Gastroesophageal sphincter (tissue), 4 donors: Measurements from ENCODE around the gene OSBPL1A. TPM values are rescaled to one million over a fixed set of nuclear protein-coding genes. Genes with fewer than 3 reads are reported as not detected.
A peak's percentile ranks its signal among the peaks of the same experiment; 100 is the strongest.

Experiments
- ATAC-seq: fragments of 150-250 bp; one replicate; pipeline ENCODE4 v1.9.1; 2016; ENCODE audit warnings: mild to moderate bottlenecking, moderate library complexity
- H3K27ac ChIP-seq, 4 donors: fragments of 200-600 bp; sonication (generic) in 3 of 4; 1 replicate in 3 of 4; 2 replicates in 1 of 4; pipeline ENCODE4 v1.5.1; 2016 to 2019
- H3K27me3 ChIP-seq: fragments of 200-600 bp; sonication (generic); one replicate; pipeline ENCODE4 v1.5.1; 2019
- H3K36me3 ChIP-seq, 2 donors: fragments of 200-600 bp; sonication (generic); one replicate each; pipeline ENCODE4 v1.5.1; 2019; ENCODE audit warnings: control low read depth in 1 of 2
- H3K4me1 ChIP-seq, 3 donors: fragments of 200-600 bp; sonication (generic); 1 replicate in 2 of 3; 2 replicates in 1 of 3; pipeline ENCODE4 v1.5.1; 2016 to 2019; ENCODE audit warnings: control low read depth in 2 of 3
- H3K4me3 ChIP-seq, 2 donors: fragments of 200-600 bp; sonication (generic); one replicate each; pipeline ENCODE4 v1.5.1; 2019; ENCODE audit warnings: mild to moderate bottlenecking in 1 of 2, moderate library complexity in 1 of 2
- H3K9me3 ChIP-seq, 3 donors: fragments of 200-600 bp; sonication (generic); one replicate each; pipeline ENCODE4 v1.5.1; 2017 to 2019; ENCODE audit warnings: control low read depth in 2 of 3
- CTCF ChIP-seq, 4 experiments: fragments of 200-600 bp in 2 of 4; fragments of 450-650 bp in 2 of 4; sonication (generic) in 1 of 4; IDR thresholded peaks; one replicate each; pipeline ENCODE4 v1.5.1; 2017 to 2019; ENCODE audit warnings: antibody characterized with exemption in 4 of 4, mild to moderate bottlenecking in 2 of 4, moderate library complexity in 2 of 4
- EP300 ChIP-seq: sonication (generic); formaldehyde crosslinking; IDR thresholded peaks from one replicate; pipeline ENCODE4 v1.6.1; 2017; ENCODE audit warnings: antibody characterized with exemption, mild to moderate bottlenecking
- POLR2A ChIP-seq, 2 donors: fragments of 450-650 bp; IDR thresholded peaks; one replicate each; pipeline ENCODE4 v1.6.1; 2017; ENCODE audit warnings: antibody characterized with exemption in 2 of 2, mild to moderate bottlenecking in 2 of 2, moderate library complexity in 1 of 2
- POLR2AphosphoS5 ChIP-seq: sonication (generic); formaldehyde crosslinking; IDR thresholded peaks from one replicate; pipeline ENCODE4 v1.6.1; 2017; ENCODE audit warnings: antibody characterized with exemption
- WGBS, 2 donors: methylation state at CpG; one replicate each; pipeline ENCODE4 v1.1.5; 2018; ENCODE audit warnings: low coverage in 1 of 2; 5-methylcytosine and 5-hydroxymethylcytosine counted together
- total RNA-seq, 4 donors: library from RNA; depleted of rRNA; stranded (reverse); fragments of >200 nt; gene quantifications; one replicate each; pipeline ENCODE4 v1.1.0, GENCODE V29; 2016

Gene OSBPL1A
- total RNA-seq, 4 donors from 2014 or later, result 97.1 to 120 (median 116) TPM

GRCh38 chr18:24426073-24426397, 28.4 kb upstream of the OSBPL1A start:
- no peaks in the 10 kb centered on the region for H3K9me3 ChIP-seq
- ATAC-seq, result no peak
- no peak for TF ChIP-seq POLR2AphosphoS5
- no peak for TF ChIP-seq POLR2A (IDR thresholded peaks at IDR 0.05)
- TF ChIP-seq EP300, result no peak
- peak overlapping the region in 3 of 4 donors; percentile 85 to 90 (median 86) for H3K27ac ChIP-seq
- H3K36me3 ChIP-seq, result peaks cover 0 to 14% of the 10 kb centered on the region in 2 donors
- H3K4me3 ChIP-seq, result peak overlapping the region; percentile 54 to 86
- peaks cover 3 to 10% (median 4%) of the 10 kb centered on the region in 3 donors for H3K4me1 ChIP-seq
- 32 to 42% methylated on average over 7 to 11 of the region's 11 CpGs for WGBS, 2 donors
- H3K27me3 ChIP-seq, result peaks cover 36% of the 10 kb centered on the region

DNA sequence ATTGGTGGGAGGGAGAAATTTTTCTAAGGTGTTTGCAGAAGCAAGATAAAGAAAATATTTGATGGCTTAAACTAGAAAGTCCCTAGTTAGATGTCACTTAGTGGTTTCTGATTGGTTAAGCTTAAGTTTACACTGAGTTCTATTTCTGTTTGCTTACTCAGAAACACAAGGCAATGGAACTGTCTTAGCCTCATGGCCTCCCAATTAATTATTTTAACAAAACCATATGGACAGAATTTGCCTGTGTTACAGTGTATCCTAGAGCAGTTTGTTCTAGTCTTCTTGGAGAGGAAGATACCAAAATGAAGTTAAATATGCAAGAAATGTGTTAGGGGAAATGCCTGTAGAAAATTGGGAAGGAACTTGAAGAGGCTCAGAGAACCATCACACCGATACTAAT, 24.2 kb upstream of the OSBPL1A start:
- no peak for ATAC-seq
- 67% methylated on average over 1 of the region's 1 CpG; no CpG with 5 or more reads in 1 of the 2 donors for WGBS, 2 donors
- TF ChIP-seq POLR2A (IDR thresholded peaks at IDR 0.05), result no peak
- TF ChIP-seq POLR2AphosphoS5, result no peak
- TF ChIP-seq CTCF (IDR thresholded peaks at IDR 0.05), result no peak
- no peak for TF ChIP-seq EP300
- Histone ChIP-seq H3K27me3 (peaks cover 74% of the 10 kb centered on the region), H3K36me3 (no peaks in the 10 kb centered on the region), H3K9me3 (no peaks in the 10 kb centered on the region), H3K4me3 (no peak overlapping the region), H3K4me1 (no peaks in the 10 kb centered on the region), H3K27ac (no peak overlapping the region)

DNA sequence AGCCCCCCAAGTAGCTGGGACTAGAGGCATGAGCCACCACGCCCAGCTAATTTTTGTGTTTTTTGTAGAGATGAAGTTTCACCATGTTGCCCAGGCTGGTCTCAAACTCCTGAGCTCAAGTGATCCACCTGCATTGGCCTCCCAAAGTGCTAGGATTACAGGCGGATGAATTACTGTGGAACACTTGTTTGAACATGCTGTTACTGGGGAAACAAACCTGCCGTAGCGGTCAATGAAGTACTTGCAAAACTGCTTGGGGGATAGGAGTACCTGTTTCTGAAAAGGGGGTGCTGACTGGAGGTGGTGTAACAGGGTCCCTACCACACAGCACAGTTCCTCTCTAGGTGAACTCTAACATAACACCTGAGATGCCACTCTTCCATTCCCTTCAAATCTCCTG, 22.9 kb upstream of the OSBPL1A start:
- 81 to 92% methylated on average over 3 to 4 of the region's 4 CpGs for WGBS, 2 donors
- no peak for ATAC-seq
- Histone ChIP-seq H3K36me3 (no peaks in the 10 kb centered on the region), H3K27ac (no peak overlapping the region), H3K4me1 (no peaks in the 10 kb centered on the region), H3K9me3 (no peaks in the 10 kb centered on the region), H3K27me3 (peaks cover 74% of the 10 kb centered on the region), H3K4me3 (no peak overlapping the region)
- TF ChIP-seq POLR2AphosphoS5 (no peak), EP300 (no peak), CTCF (IDR thresholded peaks at IDR 0.05) (no peak), POLR2A (IDR thresholded peaks at IDR 0.05) (no peak)

GRCh38 chr18:24417480-24417879, 19.9 kb upstream of the OSBPL1A start:
- no peak for ATAC-seq
- Histone ChIP-seq H3K9me3 (no peaks in the 10 kb centered on the region), H3K36me3 (no peaks in the 10 kb centered on the region), H3K27ac (no peak overlapping the region), H3K27me3 (peaks cover 46% of the 10 kb centered on the region), H3K4me3 (no peak overlapping the region), H3K4me1 (no peaks in the 10 kb centered on the region)
- 26% methylated on average over 3 of the region's 3 CpGs; no CpG with 5 or more reads in 1 of the 2 donors for WGBS, 2 donors
- TF ChIP-seq EP300 (no peak), POLR2A (IDR thresholded peaks at IDR 0.05) (no peak), CTCF (IDR thresholded peaks at IDR 0.05) (no peak), POLR2AphosphoS5 (no peak)

- 75 to 100% methylated on average over 3 of the region's 3 CpGs for WGBS, 2 donors
- Histone ChIP-seq H3K36me3 (no peaks in the 10 kb centered on the region), H3K4me3 (no peak overlapping the region), H3K4me1 (no peaks in the 10 kb centered on the region), H3K27me3 (peaks cover 24% of the 10 kb centered on the region), H3K9me3 (no peaks in the 10 kb centered on the region), H3K27ac (no peak overlapping the region)
- no peak for ATAC-seq
- TF ChIP-seq EP300 (no peak), POLR2A (IDR thresholded peaks at IDR 0.05) (no peak), CTCF (IDR thresholded peaks at IDR 0.05) (no peak), POLR2AphosphoS5 (no peak)
These were observed 16.9 kb upstream of the OSBPL1A start for GRCh38 chr18:24414349-24415003.
